D721Med (cell line): ENCODE measurements around the gene UBE4B.
A peak's percentile ranks its signal among the peaks of the same experiment; 100 is the strongest.

Experiments used
- DNase-seq: peaks from one replicate; pipeline ENCODE4 v3.0.0; 2011; ENCODE audit warnings: low spot score; ENCODE audit not compliant: insufficient read length
- FAIRE-seq: peaks from 2 replicates; lab custom pipeline; 2011; peaks lifted over from hg19 to GRCh38; lab: Jason Lieb, UNC
- CTCF ChIP-seq: IDR thresholded peaks from 2 replicates; pipeline ENCODE4 v1.5.1; 2012; ENCODE audit warnings: mild to moderate bottlenecking, control low read depth; ENCODE audit not compliant: insufficient read depth; ENCODE audit errors: missing control alignments

The UBE4B gene

GRCh38 chr1:10032590-10033358 lies at the start of gene UBE4B:
Gene UBE4B, plus strand, starts transcription at chr1:10032958. Its CDS starts 713 bp downstream, at chr1:10033671.
- FAIRE-seq (no peak), DNase-seq (peak; percentile 48)

GRCh38 chr1:9984253-9984652 lies 48.5 kb upstream of the UBE4B start:
- FAIRE-seq (no peak), DNase-seq (no peak)
- no peak for TF ChIP-seq CTCF

More at GRCh38 chr1:10032590-10033358, at the start of gene UBE4B:
- peak; percentile 70 for TF ChIP-seq CTCF

- no peak for TF ChIP-seq CTCF
- FAIRE-seq (no peak), DNase-seq (no peak)
These were observed 47.8 kb upstream of the UBE4B start for GRCh38 chr1:9985001-9985400.

DNA sequence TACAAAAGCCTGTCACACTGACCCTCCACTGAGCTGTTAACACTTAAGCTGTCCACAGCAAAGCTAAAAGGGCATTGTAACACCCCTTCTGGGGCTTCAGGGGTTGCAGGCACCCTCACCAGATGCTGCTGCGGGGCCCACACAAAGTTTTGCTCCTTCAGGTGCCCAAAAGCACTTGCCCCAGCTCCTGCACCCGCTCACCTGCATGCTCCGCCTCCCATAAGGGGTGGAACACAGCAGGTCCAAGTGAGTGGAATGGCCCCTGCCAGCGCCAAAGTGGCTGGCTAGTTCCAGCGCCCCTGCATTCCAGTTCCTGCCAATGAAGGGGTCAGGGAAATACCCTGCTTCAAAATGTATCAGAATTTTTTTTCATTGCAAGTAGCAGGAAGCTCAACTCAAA lies 43.0 kb upstream of the UBE4B start:
- no peak for DNase-seq
- TF ChIP-seq CTCF = no peak
- FAIRE-seq = no peak

DNA sequence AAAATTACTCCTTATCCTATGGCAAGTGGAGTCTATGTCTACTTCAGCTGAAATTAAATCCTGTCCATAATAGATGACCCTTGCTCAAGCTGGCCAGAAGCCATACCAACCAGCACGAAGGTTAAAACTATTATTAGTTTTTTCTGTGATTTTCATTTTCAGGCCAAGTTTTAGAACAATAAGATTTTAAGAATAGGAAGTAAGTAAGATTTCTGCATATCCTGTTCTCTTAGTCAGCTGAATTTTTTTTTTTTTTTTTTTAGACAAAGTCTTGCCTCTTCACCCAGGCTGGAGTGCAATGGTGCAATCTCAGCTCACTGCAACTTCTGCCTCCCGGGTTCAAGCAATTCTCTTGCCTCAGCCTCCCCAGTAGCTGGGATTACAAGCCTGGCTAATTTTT lies 41.8 kb upstream of the UBE4B start:
- DNase-seq = no peak
- no peak for FAIRE-seq
- no peak for TF ChIP-seq CTCF

- DNase-seq (no peak), FAIRE-seq (no peak)
- no peak for TF ChIP-seq CTCF
These were observed 39.8 kb upstream of the UBE4B start for GRCh38 chr1:9992910-9993309.

GRCh38 chr1:9993561-9994075 lies 39.1 kb upstream of the UBE4B start:
- no peak for TF ChIP-seq CTCF
- FAIRE-seq = no peak
- DNase-seq = no peak
